ENCODE results near the gene TEX29. TPM values are rescaled to one million over a fixed set of nuclear protein-coding genes. Genes with fewer than 3 reads are reported as not detected.
A peak's percentile ranks its signal among the peaks of the same experiment; 100 is the strongest.

Gene TEX29
- total and polyA plus RNA-seq, 5 donors, result 0.25 to 0.48 TPM; not detected in 3

GRCh38 chr13:111281751-111282311, 38.6 kb upstream of the TEX29 start:
- Histone ChIP-seq H3K9me3 (ENCODE audit: control insufficient read depth, low read length) (no peaks in the 10 kb centered on the region), H3K4me3 (ENCODE audit: low read length) (no peak overlapping the region), H3K4me1 (ENCODE audit: control insufficient read depth, insufficient read depth, low read length) (peaks cover 4% of the 10 kb centered on the region), H3K27me3 (ENCODE audit: control insufficient read depth, insufficient read depth) (no peaks in the 10 kb centered on the region), H3K27ac (ENCODE audit: low read length) (peak overlapping the region; percentile 98)
- intact Hi-C loops (cut with DNase I), result no loop called here
- ATAC-seq (peak; percentile 13 to 17), DNase-seq (no peak)
- WGBS, result 21% methylated on average over 10 of the region's 10 CpGs

GRCh38 chr13:111282425-111282824, 38.0 kb upstream of the TEX29 start:
- ATAC-seq (no peak), DNase-seq (no peak)
- Histone ChIP-seq H3K27ac (ENCODE audit: low read length) (peak overlapping the region; percentile 82), H3K4me3 (ENCODE audit: low read length) (no peak overlapping the region), H3K4me1 (ENCODE audit: control insufficient read depth, insufficient read depth, low read length) (peaks cover 4% of the 10 kb centered on the region), H3K27me3 (ENCODE audit: control insufficient read depth, insufficient read depth) (no peaks in the 10 kb centered on the region), H3K9me3 (ENCODE audit: control insufficient read depth, low read length) (no peaks in the 10 kb centered on the region)
- intact Hi-C loops (cut with DNase I), result no loop called here
- WGBS, result 49% methylated on average over 5 of the region's 5 CpGs

- intact Hi-C loops (cut with DNase I), result no loop called here
- H3K27me3 ChIP-seq (ENCODE audit: control insufficient read depth, insufficient read depth), result no peaks in the 10 kb centered on the region
- no peak overlapping the region for H3K4me3 ChIP-seq (ENCODE audit: low read length)
- WGBS, result 79% methylated on average over 23 of the region's 23 CpGs
- DNase-seq, result peak; percentile 62 to 85 (median 72)
- peak; percentile 56 to 77 for ATAC-seq
- H3K27ac ChIP-seq (ENCODE audit: low read length), result peak overlapping the region; percentile 82
- H3K4me1 ChIP-seq (ENCODE audit: control insufficient read depth, insufficient read depth, low read length), result peaks cover 4% of the 10 kb centered on the region
- H3K9me3 ChIP-seq (ENCODE audit: control insufficient read depth, low read length), result no peaks in the 10 kb centered on the region
Observed at GRCh38 chr13:111282997-111283396, 37.4 kb upstream of the TEX29 start.

- DNase-seq, result no peak
- H3K9me3 ChIP-seq (ENCODE audit: control insufficient read depth, low read length), result no peaks in the 10 kb centered on the region
- WGBS, result 92% methylated on average over 10 of the region's 10 CpGs
- H3K27ac ChIP-seq (ENCODE audit: low read length), result peak overlapping the region; percentile 82
- no peak for ATAC-seq
- no peaks in the 10 kb centered on the region for H3K27me3 ChIP-seq (ENCODE audit: control insufficient read depth, insufficient read depth)
- H3K4me1 ChIP-seq (ENCODE audit: control insufficient read depth, insufficient read depth, low read length), result peaks cover 4% of the 10 kb centered on the region
- intact Hi-C loops (cut with DNase I), result no loop called here
- H3K4me3 ChIP-seq (ENCODE audit: low read length), result no peak overlapping the region
Observed at GRCh38 chr13:111283457-111283856, 37.0 kb upstream of the TEX29 start.

GRCh38 chr13:111283991-111284390, 36.5 kb upstream of the TEX29 start:
- Histone ChIP-seq H3K27ac (ENCODE audit: low read length) (no peak overlapping the region), H3K9me3 (ENCODE audit: control insufficient read depth, low read length) (no peaks in the 10 kb centered on the region), H3K27me3 (ENCODE audit: control insufficient read depth, insufficient read depth) (no peaks in the 10 kb centered on the region), H3K4me3 (ENCODE audit: low read length) (no peak overlapping the region), H3K4me1 (ENCODE audit: control insufficient read depth, insufficient read depth, low read length) (peaks cover 4% of the 10 kb centered on the region)
- 74% methylated on average over 9 of the region's 9 CpGs for WGBS
- ATAC-seq (peak in 1 of 2 donors; percentile 44), DNase-seq (peak in 2 of 3 donors; percentile 31 to 60)
- intact Hi-C loops (cut with DNase I), result no loop called here

GRCh38 chr13:111284565-111284964, 35.9 kb upstream of the TEX29 start:
- DNase-seq, result no peak
- Histone ChIP-seq H3K4me1 (ENCODE audit: control insufficient read depth, insufficient read depth, low read length) (peaks cover 4% of the 10 kb centered on the region), H3K9me3 (ENCODE audit: control insufficient read depth, low read length) (no peaks in the 10 kb centered on the region), H3K27ac (ENCODE audit: low read length) (no peak overlapping the region), H3K4me3 (ENCODE audit: low read length) (no peak overlapping the region), H3K27me3 (ENCODE audit: control insufficient read depth, insufficient read depth) (no peaks in the 10 kb centered on the region)
- WGBS, result 86% methylated on average over 14 of the region's 14 CpGs
- intact Hi-C loops (cut with DNase I), result no loop called here
- ATAC-seq, result no peak

- 88% methylated on average over 15 of the region's 15 CpGs for WGBS
- no peaks in the 10 kb centered on the region for H3K9me3 ChIP-seq (ENCODE audit: control insufficient read depth, low read length)
- H3K27me3 ChIP-seq (ENCODE audit: control insufficient read depth, insufficient read depth), result no peaks in the 10 kb centered on the region
- intact Hi-C loops (cut with DNase I), result no loop called here
- no peak overlapping the region for H3K27ac ChIP-seq (ENCODE audit: low read length)
- no peak overlapping the region for H3K4me3 ChIP-seq (ENCODE audit: low read length)
- ATAC-seq, result no peak
- H3K4me1 ChIP-seq (ENCODE audit: control insufficient read depth, insufficient read depth, low read length), result peaks cover 2% of the 10 kb centered on the region
- no peak for DNase-seq
Observed at GRCh38 chr13:111286162-111286561, 34.3 kb upstream of the TEX29 start.

- Histone ChIP-seq H3K9me3 (ENCODE audit: control insufficient read depth, low read length) (no peaks in the 10 kb centered on the region), H3K27me3 (ENCODE audit: control insufficient read depth, insufficient read depth) (no peaks in the 10 kb centered on the region), H3K4me3 (ENCODE audit: low read length) (no peak overlapping the region), H3K4me1 (ENCODE audit: control insufficient read depth, insufficient read depth, low read length) (no peaks in the 10 kb centered on the region), H3K27ac (ENCODE audit: low read length) (no peak overlapping the region)
- ATAC-seq, result no peak
- DNase-seq, result no peak
- 86% methylated on average over 7 of the region's 7 CpGs for WGBS
- intact Hi-C loops (cut with DNase I), result no loop called here
Observed at GRCh38 chr13:111286749-111287148, 33.7 kb upstream of the TEX29 start.

GRCh38 chr13:111287201-111287600, 33.2 kb upstream of the TEX29 start:
- no peaks in the 10 kb centered on the region for H3K9me3 ChIP-seq (ENCODE audit: control insufficient read depth, low read length)
- DNase-seq, result no peak
- H3K27ac ChIP-seq (ENCODE audit: low read length), result no peak overlapping the region
- no peaks in the 10 kb centered on the region for H3K4me1 ChIP-seq (ENCODE audit: control insufficient read depth, insufficient read depth, low read length)
- ATAC-seq, result no peak
- WGBS, result 94% methylated on average over 8 of the region's 8 CpGs
- no peaks in the 10 kb centered on the region for H3K27me3 ChIP-seq (ENCODE audit: control insufficient read depth, insufficient read depth)
- intact Hi-C loops (cut with DNase I), result no loop called here
- no peak overlapping the region for H3K4me3 ChIP-seq (ENCODE audit: low read length)

- Histone ChIP-seq H3K27ac (ENCODE audit: low read length) (no peak overlapping the region), H3K4me1 (ENCODE audit: control insufficient read depth, insufficient read depth, low read length) (no peaks in the 10 kb centered on the region), H3K9me3 (ENCODE audit: control insufficient read depth, low read length) (no peaks in the 10 kb centered on the region), H3K27me3 (ENCODE audit: control insufficient read depth, insufficient read depth) (no peaks in the 10 kb centered on the region), H3K4me3 (ENCODE audit: low read length) (no peak overlapping the region)
- intact Hi-C loops (cut with DNase I), result no loop called here
- DNase-seq, result no peak
- 91% methylated on average over 7 of the region's 7 CpGs for WGBS
- no peak for ATAC-seq
Observed at GRCh38 chr13:111288276-111288675, 32.2 kb upstream of the TEX29 start.

- intact Hi-C loops (cut with DNase I), result no loop called here
- ATAC-seq (no peak), DNase-seq (no peak)
- H3K9me3 ChIP-seq (ENCODE audit: control insufficient read depth, low read length), result no peaks in the 10 kb centered on the region
- H3K27me3 ChIP-seq (ENCODE audit: control insufficient read depth, insufficient read depth), result no peaks in the 10 kb centered on the region
- 89% methylated on average over 11 of the region's 11 CpGs for WGBS
- no peak overlapping the region for H3K27ac ChIP-seq (ENCODE audit: low read length)
- H3K4me1 ChIP-seq (ENCODE audit: control insufficient read depth, insufficient read depth, low read length), result no peaks in the 10 kb centered on the region
- H3K4me3 ChIP-seq (ENCODE audit: low read length), result no peak overlapping the region
Observed at GRCh38 chr13:111289251-111289650, 31.2 kb upstream of the TEX29 start.

GRCh38 chr13:111291908-111292307, 28.5 kb upstream of the TEX29 start:
- H3K4me3 ChIP-seq (ENCODE audit: low read length), result no peak overlapping the region
- no peaks in the 10 kb centered on the region for H3K4me1 ChIP-seq (ENCODE audit: control insufficient read depth, insufficient read depth, low read length)
- 90% methylated on average over 14 of the region's 14 CpGs for WGBS
- no peaks in the 10 kb centered on the region for H3K9me3 ChIP-seq (ENCODE audit: control insufficient read depth, low read length)
- DNase-seq, result no peak
- ATAC-seq, result no peak
- no peaks in the 10 kb centered on the region for H3K27me3 ChIP-seq (ENCODE audit: control insufficient read depth, insufficient read depth)
- no peak overlapping the region for H3K27ac ChIP-seq (ENCODE audit: low read length)
- intact Hi-C loops (cut with DNase I), result no loop called here

All from right cardiac atrium (tissue), 5 donors.